AG09319 (cell line): ENCODE measurements around the gene ZNF500.
"Not testable (repeated sequence)": the region's sequence is repeated elsewhere in the genome, so short reads cannot be mapped to it uniquely, and the experiment has no call there.

Experiments
- DNase-seq: peaks from one replicate; pipeline ENCODE4 v3.0.0-alpha.2; 2010; ENCODE audit warnings: low read depth; ENCODE audit errors: extremely low read depth
- CTCF ChIP-seq: IDR thresholded peaks from 2 replicates; pipeline ENCODE4 v1.5.1; 2011; ENCODE audit warnings: low read depth, mild to moderate bottlenecking, inconsistent platforms, low read length, moderate library complexity

Gene ZNF500

GRCh38 chr16:4787068-4787467 lies 20.1 kb upstream of the ZNF500 start:
- no peak for TF ChIP-seq CTCF
- DNase-seq: no peak

GRCh38 chr16:4785758-4786433 lies 18.9 kb upstream of the ZNF500 start:
- no peak for TF ChIP-seq CTCF
- no peak for DNase-seq

- DNase-seq: not testable (repeated sequence)
Measured at GRCh38 chr16:4784444-4784987, 17.6 kb upstream of the ZNF500 start.

GRCh38 chr16:4783951-4784336 lies 17.0 kb upstream of the ZNF500 start:
- no peak for TF ChIP-seq CTCF
- no peak for DNase-seq

DNA sequence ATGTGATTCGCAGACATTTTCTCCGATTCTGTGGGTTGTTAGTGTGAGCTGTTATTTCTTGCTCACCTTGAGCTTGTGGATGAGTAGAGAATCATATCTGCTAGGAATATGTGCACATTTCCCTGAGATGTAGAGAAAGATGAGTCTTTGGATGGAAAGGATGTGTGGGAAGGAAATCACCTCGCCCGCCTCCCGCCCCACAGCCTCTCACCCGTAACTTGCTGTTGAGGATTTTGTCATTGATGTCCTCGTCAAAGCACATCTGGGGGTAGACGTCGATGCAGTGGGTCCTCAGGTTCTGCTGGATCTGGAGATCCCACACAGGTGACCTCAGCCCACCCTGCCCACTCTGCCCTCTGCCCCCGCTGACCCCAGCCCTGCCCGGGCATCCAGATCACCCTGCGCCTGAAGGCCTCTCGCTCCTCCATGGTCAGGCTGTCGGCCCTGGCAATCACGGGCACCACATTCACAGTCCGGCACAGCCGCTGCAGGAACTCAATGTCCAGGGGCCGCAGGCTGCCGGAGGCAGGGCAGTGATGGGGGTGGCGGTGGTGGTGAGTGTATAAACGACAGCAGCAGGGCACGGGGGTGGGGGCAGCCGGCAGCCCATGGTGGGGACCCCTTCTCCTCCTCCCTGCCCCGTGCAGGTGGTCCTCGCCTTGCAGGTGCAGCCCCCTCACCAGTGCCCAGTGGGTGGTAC lies 16.4 kb upstream of the ZNF500 start:
- TF ChIP-seq CTCF: no peak
- no peak for DNase-seq

GRCh38 chr16:4780235-4780634 lies 13.3 kb upstream of the ZNF500 start:
- TF ChIP-seq CTCF: no peak
- no peak for DNase-seq

DNA sequence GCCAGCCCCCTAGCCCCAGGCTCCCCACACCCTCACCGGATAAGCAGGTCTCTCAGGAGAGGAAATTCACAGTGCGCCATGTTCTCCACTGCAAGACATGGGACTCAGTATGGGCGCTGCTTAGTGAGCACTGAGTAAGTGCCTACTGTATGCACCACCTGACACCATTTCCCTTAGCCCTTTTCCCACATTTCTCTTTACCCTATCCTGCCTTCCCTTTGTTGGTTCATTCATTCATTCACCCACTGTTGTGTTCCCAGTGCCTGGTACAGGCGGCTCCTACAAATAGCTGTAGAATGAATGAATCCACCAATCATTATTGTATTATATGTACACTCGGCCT lies 11.1 kb upstream of the ZNF500 start:
- no peak for TF ChIP-seq CTCF
- no peak for DNase-seq
